Stimulated activated CD4-positive, alpha-beta T cell treated with anti-CD3 and anti-CD28 coated beads, TNF-alpha, amount 100 ng/mL, for 4 hours (primary cell): ENCODE results near the gene TMEM131.

Source experiments
- DNase-seq, 3 experiments: peaks; one replicate each; pipeline ENCODE4 v3.0.0-alpha.2; 2020; ENCODE audit warnings: low read depth in 3 of 3

Gene TMEM131

GRCh38 chr2:97991081-97991856 is 4.5 kb downstream of the TMEM131 start:
- no peak for DNase-seq

GRCh38 chr2:97988722-97989121 is 7.0 kb downstream of the TMEM131 start:
- no peak for DNase-seq

DNA sequence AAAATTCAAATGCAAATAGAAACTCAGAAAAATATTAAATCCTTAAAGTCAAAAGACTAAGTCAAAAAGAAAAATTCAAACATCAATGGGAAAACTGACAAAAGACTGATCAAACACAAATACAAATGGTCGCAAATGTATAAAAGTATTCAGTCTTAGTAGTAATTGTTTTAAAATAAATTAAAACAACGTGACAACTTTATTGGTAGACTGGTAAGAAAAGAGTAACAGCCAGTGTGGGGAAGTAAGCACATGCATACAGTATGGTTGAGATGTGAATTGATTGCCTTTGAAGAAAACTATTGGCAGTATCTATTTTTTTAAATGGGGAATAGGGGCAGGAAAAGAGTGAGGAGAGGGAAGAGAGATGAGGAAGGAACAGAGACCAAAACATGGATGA is 9.8 kb downstream of the TMEM131 start:
- DNase-seq: no peak

DNA sequence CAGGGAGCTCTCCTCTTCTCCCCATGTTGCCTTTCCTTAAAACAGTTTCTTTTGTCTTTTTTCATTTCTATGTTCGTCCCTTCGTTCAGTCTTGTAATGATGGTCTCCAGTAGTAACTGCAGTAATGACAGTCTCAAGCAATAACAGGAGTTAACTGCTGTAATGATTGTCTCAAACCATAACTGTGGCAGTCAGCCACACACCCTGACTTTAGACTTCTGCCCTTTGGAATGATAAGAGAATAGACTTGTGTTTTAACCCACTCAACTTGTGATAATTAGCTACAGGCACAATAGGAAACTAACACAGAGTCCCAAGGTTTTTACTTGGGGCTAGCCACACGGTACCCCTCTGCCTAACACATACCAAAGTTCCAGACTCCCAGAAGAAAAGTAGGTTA is 12.1 kb downstream of the TMEM131 start:
- DNase-seq: no peak

- DNase-seq: no peak
These were observed 12.6 kb downstream of the TMEM131 start for GRCh38 chr2:97983134-97983533.

GRCh38 chr2:97982621-97983020 is 13.1 kb downstream of the TMEM131 start:
- DNase-seq: no peak

DNA sequence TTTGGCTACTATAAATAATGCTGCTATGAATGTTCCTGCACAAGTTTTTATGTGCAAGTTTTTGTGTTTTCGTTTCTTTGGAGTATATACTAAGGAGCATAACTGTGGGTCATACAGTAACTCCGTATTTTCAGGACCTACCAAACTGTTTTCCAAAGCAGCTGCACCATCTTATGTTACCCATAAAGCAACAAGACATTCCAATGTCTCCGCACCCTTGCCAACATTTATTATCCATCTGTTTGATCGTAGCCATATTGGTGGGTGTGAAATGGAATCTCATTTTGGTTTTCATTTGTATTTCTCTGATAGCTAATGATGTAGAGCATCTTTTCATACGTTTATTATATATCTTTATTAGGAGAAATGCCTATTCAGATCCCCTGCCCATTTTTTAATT is 13.8 kb downstream of the TMEM131 start:
- no peak for DNase-seq

DNA sequence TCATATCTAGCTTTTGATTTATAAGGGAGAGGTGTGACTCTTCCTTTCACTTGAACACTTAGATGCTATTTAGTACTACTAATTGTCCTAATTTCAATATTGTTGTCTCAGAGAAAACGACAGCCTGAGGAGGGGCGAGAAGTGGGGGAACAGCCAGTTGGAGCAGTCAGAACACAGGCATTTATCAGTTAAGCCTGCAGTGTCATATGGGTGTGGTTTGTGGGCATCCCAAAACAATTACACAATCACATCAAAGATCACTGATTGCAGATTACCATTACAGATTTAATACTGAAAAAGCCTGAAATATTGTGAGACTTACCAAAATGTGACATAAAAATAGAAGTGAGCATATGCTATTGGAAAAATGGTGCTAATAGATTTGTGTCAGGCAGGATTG is 15.8 kb downstream of the TMEM131 start:
- DNase-seq: no peak

GRCh38 chr2:97974471-97974870 is 21.3 kb downstream of the TMEM131 start:
- DNase-seq: no peak

DNA sequence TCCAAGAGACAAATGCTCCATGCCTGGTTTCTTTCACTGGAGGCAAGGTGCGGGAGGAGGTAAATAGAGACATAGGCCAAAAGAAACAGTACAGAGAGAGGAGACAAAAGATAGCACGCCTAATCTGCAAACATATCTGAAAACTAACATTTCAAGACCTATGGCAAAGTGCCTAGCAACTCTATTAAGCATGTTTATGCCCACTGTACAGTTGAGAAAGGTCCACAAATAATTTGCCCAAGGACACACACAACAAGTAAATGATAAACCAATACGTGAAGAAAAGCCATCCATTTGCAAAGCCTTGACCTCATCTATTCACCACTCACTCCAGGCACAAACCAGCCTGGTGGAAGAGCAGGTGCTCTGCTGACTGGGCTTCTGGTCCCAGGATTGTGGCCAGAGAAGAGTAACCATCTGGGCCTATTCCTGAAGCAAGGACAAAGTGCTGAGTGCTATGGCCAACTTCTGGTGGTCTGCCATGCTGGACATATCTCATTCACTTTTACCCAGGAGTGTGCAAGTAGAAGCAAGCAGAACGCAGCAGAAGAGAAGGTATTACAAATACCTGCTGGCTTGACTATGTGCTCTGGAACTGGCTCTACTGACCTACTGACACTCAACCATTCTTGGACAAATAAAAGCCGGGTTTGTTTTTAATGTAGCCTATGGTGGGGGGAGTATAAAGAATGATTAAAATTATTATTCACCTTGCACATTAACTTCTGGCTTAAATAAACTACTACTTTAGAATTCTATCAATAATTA is 25.3 kb downstream of the TMEM131 start:
- no peak for DNase-seq

DNA sequence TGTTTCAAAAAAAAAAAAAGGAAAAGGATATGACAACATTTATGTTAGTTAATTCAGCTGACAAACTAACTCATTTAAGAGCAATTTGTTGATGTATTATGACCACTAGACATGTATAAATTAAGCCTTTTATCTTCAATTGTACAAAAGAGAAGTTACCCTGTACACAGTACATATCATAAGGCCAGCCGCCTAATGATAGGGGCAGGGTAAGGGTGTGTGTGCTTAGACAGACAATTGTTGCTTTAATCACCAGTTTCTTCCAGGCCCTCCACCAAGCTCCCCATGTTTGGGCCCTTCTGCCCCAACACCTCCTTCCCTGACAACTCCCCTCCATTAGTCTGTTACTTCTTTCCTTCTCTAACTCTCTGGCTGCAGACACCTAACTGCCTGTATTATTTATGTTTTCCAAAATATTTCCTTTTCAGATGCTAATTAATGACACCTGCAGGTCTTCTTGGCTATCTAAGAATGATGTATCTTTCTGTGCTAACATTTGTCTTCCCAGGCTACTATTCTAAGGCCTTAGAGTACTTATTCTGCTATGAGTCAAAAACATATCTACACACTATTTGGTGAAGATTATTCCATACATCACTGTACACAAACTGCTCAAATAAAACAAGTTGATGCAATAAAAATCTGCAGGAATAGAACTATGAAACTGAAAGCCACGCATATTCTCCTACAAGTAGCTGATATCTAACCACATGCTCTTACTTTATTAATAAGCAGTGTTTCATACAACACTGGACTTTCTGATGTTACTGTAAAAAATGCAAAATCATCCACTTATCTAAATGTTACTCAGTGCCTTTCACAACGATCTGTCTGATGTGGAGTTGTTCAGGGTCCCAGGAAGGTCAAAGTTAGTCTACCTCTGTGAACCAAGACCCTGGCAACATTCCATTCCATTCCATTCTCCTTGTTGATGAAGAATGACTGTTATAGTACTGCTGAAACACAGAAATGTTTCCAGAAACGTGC is 26.4 kb downstream of the TMEM131 start:
- DNase-seq: no peak

DNA sequence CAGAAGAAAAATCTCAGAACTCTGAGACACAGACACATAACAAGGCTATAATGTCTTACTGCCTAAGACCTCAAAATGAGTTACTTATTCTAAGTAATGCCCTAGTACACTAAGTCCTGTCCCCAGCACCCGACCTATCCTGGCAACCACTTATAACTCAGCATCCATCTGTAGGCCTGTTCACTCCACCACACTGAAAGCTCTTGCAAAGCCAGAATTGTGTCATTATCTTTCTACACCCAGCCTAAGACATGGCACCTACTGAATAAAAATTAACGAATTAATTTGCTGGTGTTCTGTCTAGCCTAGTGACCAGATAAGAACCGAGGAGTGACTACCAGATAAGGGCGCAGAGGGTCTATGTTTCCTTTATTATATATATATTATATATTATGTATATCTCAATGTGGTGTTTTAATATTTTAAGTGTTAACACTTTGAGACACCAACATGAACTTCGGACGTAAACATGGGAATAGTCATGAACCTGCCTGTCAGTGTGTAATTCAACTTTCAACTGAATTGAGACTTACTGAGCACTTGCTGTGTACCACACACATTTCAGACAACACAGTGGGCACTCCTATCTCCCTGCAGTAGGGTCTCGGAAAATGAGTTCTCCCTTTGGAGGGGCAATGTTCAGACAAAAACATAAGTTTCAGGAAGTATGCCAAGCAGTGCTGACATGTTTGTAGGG is 27.7 kb downstream of the TMEM131 start:
- no peak for DNase-seq

GRCh38 chr2:97967216-97967592 is 28.5 kb downstream of the TMEM131 start:
- no peak for DNase-seq

- DNase-seq: no peak
These were observed 29.1 kb downstream of the TMEM131 start for GRCh38 chr2:97966545-97967215.

DNA sequence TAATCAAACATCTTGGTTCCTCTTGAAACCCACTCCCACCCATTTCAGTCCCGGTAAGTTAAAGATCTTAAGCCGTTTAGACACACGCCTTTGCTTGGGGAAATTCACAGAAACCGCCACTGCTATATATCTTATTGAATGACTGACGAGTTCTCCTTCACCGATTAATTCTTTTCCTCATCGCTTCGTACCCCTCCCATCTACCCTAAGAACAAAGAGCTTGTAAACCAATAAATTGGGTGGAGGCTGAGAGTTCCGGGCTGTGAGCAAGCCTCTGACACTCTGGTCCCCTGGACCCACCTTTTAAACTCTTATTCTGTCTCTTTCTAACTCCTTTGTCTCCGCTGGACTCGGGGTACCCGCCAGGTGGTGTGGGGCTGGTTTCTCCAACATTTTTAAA is 30.6 kb downstream of the TMEM131 start:
- no peak for DNase-seq

DNA sequence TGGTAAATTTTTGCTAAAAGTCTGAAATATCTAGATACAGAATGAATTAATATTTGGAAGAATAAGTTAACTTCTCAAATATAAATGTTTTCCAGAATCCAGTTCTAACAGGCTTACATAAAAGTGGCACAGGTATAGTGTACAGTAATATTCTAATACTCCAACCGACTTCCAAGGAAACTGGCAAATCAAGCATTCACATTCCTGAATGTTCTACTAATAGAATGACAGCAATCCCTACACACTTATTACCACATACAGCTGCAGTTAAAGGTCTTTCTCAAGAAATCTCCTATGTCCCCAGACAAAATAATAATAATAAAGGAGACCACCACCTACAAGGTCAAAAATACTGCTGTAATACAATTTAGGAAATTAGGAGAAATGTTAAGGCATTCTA is 31.9 kb downstream of the TMEM131 start:
- DNase-seq: no peak

DNA sequence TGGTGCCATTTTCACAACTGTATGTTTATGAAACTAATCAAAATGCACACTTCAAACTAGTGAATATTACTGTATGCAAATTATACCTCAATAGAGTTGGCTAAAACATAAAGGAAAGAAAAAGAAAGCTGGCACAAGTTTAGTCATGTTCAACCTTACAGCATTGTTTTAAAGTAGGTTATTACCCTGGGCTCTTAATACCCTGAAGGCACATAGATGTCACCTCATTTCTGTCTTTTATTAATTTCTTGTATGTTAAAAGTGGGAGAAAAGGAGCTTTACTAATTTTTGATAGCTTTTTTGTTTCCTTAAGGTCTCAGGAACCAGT is 32.7 kb downstream of the TMEM131 start:
- no peak for DNase-seq

GRCh38 chr2:97961534-97961933 is 34.2 kb downstream of the TMEM131 start:
- no peak for DNase-seq

- DNase-seq: no peak
These were observed 37.6 kb downstream of the TMEM131 start for GRCh38 chr2:97958184-97958583.

DNA sequence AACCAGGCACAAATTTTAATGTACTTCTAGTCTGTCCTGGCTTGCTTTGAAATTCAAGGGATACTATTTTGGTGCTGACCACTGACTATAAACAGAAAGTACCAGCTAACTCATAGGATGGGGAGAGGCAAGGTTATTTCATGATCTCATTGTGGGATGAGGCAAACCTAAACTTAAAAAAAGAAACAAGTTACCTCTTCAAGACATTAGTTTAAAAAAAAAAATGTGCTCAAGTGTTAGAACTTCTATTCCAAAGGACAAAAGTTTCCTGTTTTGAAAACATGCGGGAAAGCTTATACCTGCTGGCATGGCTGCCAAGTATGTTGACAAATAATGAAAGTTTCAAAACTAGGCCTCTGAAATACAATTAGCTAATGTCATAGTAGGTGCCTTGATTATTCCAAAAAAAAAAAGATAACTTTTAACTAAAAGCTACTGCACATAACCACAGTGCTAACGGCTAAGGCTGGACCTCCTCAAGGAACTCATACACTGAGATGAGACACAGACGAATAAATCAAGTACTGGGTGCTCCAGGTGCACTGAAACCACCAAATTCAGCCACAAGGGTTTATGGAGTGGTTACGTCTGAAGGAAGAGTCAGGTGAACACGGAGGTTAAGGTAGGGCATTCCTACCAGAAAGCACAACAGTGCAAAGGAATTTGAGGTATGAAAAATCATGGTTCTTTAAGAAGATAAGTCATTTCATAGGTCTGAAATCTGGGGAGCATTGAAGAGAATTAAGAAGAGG is 38.1 kb downstream of the TMEM131 start:
- no peak for DNase-seq
